CD4-positive, alpha-beta T cell treated with Interleukin-15 for 1 hour (primary cell): ENCODE results near the gene GRHL1.

Experiments
- DNase-seq: peaks from one replicate; pipeline ENCODE4 v3.0.0-alpha.2; 2020

The GRHL1 gene

GRCh38 chr2:9949239-9949991 is 2.1 kb upstream of the GRHL1 start:
- no peak for DNase-seq

- DNase-seq = no peak
Observed at GRCh38 chr2:9949992-9950520, 1.4 kb upstream of the GRHL1 start.

- no peak for DNase-seq
Observed at GRCh38 chr2:9950521-9951271, 797 bp upstream of the GRHL1 start.

- DNase-seq = no peak
Observed at GRCh38 chr2:9951272-9951521, 296 bp upstream of the GRHL1 start.

- DNase-seq = no peak
Observed at GRCh38 chr2:9952286-9952737, 819 bp downstream of the GRHL1 start.

- no peak for DNase-seq
Observed at GRCh38 chr2:9952856-9953503, 1.5 kb downstream of the GRHL1 start.

GRCh38 chr2:9954136-9954535 is 2.6 kb downstream of the GRHL1 start:
- no peak for DNase-seq

GRCh38 chr2:9958057-9958456 is 6.6 kb downstream of the GRHL1 start:
- DNase-seq = no peak

GRCh38 chr2:9959262-9959661 is 7.8 kb downstream of the GRHL1 start:
- DNase-seq = no peak

GRCh38 chr2:9961013-9961412 is 9.5 kb downstream of the GRHL1 start:
- no peak for DNase-seq

GRCh38 chr2:9964334-9964980 is 13.0 kb downstream of the GRHL1 start:
- no peak for DNase-seq

GRCh38 chr2:9965119-9965822 is 13.8 kb downstream of the GRHL1 start:
- no peak for DNase-seq

GRCh38 chr2:9966491-9967022 is 15.1 kb downstream of the GRHL1 start:
- no peak for DNase-seq

- DNase-seq = no peak
Observed at GRCh38 chr2:9967053-9967775, 15.7 kb downstream of the GRHL1 start.

- DNase-seq = no peak
Observed at GRCh38 chr2:9968553-9969497, 17.3 kb downstream of the GRHL1 start.

GRCh38 chr2:9970200-9971044 is 18.9 kb downstream of the GRHL1 start:
- DNase-seq = no peak

- no peak for DNase-seq
Observed at GRCh38 chr2:9971105-9971818, 19.8 kb downstream of the GRHL1 start.

GRCh38 chr2:9971890-9972289 is 20.4 kb downstream of the GRHL1 start:
- DNase-seq = no peak
